IMR-90 (cell line): Measurements from ENCODE around the gene GSTT2. TPM values are rescaled to one million over a fixed set of nuclear protein-coding genes. Genes with fewer than 3 reads are reported as not detected.

Experiments
- ATAC-seq: fragments of 200-7000 bp; cut with Tn5 transposase; 2 replicates; pipeline ENCODE4 v1.9.1; 2020; ENCODE audit warnings: low read depth, mild to moderate bottlenecking, moderate library complexity
- BruUV-seq: library from RNA; stranded (reverse); fragments of 400-500 nt; replicated peaks from 2 replicates; lab custom pipeline; 2021; lab: Mats Ljungman, UMichigan
- CTCF ChIA-PET: fragments of 300-600 bp; formaldehyde crosslinking; extraction: SDS; loops from one replicate; lab custom pipeline; 2021; ENCODE audit warnings: antibody characterized with exemption; lab: Yijun Ruan, JAX
- POLR2A ChIA-PET: fragments of 300-600 bp; sonication (Branson Sonifier 250); formaldehyde crosslinking; loops from one replicate; lab custom pipeline; 2022; ENCODE audit warnings: antibody characterized with exemption; ENCODE audit not compliant: unreplicated experiment; lab: Charles Lee
- DNase-seq: peaks from one replicate; pipeline ENCODE4 v3.0.0; 2013
- H2AFZ ChIP-seq: replicated peaks from 2 replicates; pipeline ENCODE3; 2013; ENCODE audit warnings: low read length, mild to moderate bottlenecking; ENCODE audit not compliant: poor library complexity
- H2AK5ac ChIP-seq: 2 replicates; pipeline ENCODE4 v1.6.1; 2013; ENCODE audit warnings: low read depth, low read length, inconsistent platforms
- H2AK9ac ChIP-seq: replicated peaks from 2 replicates; pipeline ENCODE3; 2013; ENCODE audit warnings: mild to moderate bottlenecking, low read depth, low read length, moderate library complexity; ENCODE audit not compliant: poor library complexity
- H2BK120ac ChIP-seq: 2 replicates; pipeline ENCODE4 v1.6.1; 2013; ENCODE audit warnings: low read depth, low read length, inconsistent platforms
- H2BK15ac ChIP-seq: 3 replicates; pipeline ENCODE4 v1.6.1; 2013; ENCODE audit warnings: low read depth, low read length, inconsistent platforms
- H2BK20ac ChIP-seq: 2 replicates; pipeline ENCODE4 v1.6.1; 2013; ENCODE audit warnings: low read depth, mild to moderate bottlenecking, inconsistent platforms, low read length, moderate library complexity
- H2BK5ac ChIP-seq: 2 replicates; pipeline ENCODE4 v1.6.1; 2013; ENCODE audit warnings: mild to moderate bottlenecking, low read depth, low read length, inconsistent platforms; ENCODE audit not compliant: poor library complexity, severe bottlenecking
- H3K14ac ChIP-seq: replicated peaks from 2 replicates; pipeline ENCODE4 v1.6.1; 2013; ENCODE audit warnings: low read depth, low read length, inconsistent platforms
- H3K18ac ChIP-seq: 2 replicates; pipeline ENCODE4 v1.6.1; 2013; ENCODE audit warnings: low read depth, low read length, control low read depth
- H3K23ac ChIP-seq: 2 replicates; pipeline ENCODE4 v1.6.1; 2013; ENCODE audit warnings: low read depth, low read length, inconsistent platforms
- H3K27ac ChIP-seq: 2 replicates; pipeline ENCODE4 v1.5.1; 2013; ENCODE audit warnings: mild to moderate bottlenecking, control low read depth, low read length; ENCODE audit not compliant: insufficient read depth
- H3K27me3 ChIP-seq: 2 replicates; pipeline ENCODE4 v1.6.1; 2013; ENCODE audit warnings: low read length; ENCODE audit not compliant: control insufficient read depth, insufficient read depth
- H3K36me3 ChIP-seq: 2 replicates; pipeline ENCODE4 v1.6.1; 2013; ENCODE audit warnings: low read length, mixed read lengths; ENCODE audit not compliant: control insufficient read depth, insufficient read depth
- H3K4ac ChIP-seq: 2 replicates; pipeline ENCODE4 v1.6.1; 2013; ENCODE audit warnings: low read depth, low read length, inconsistent platforms
- H3K4me1 ChIP-seq: 2 replicates; pipeline ENCODE4 v1.6.1; 2013; ENCODE audit warnings: low read length, mixed read lengths; ENCODE audit not compliant: control insufficient read depth, insufficient read depth
- H3K4me2 ChIP-seq: 2 replicates; pipeline ENCODE4 v1.6.1; 2013; ENCODE audit warnings: low read depth, mild to moderate bottlenecking, control low read depth, low read length, moderate library complexity
- H3K4me3 ChIP-seq: 2 replicates; pipeline ENCODE4 v1.5.1; 2013; ENCODE audit warnings: low read depth, mild to moderate bottlenecking, control low read depth, low read length, moderate library complexity; ENCODE audit not compliant: insufficient read depth
- H3K56ac ChIP-seq: 2 replicates; pipeline ENCODE4 v1.6.1; 2013; ENCODE audit warnings: low read length, inconsistent platforms; ENCODE audit not compliant: insufficient read depth; ENCODE audit errors: extremely low read depth
- H3K79me1 ChIP-seq, 2 experiments: 2 replicates each; pipeline ENCODE4 v1.6.1; 2013; ENCODE audit warnings: low read length in 2 of 2, inconsistent platforms in 1 of 2, low read depth in 1 of 2
- H3K9ac ChIP-seq: 2 replicates; pipeline ENCODE4 v1.6.1; 2013; ENCODE audit warnings: low read depth, low read length, control low read depth
- H3K9me1 ChIP-seq: 2 replicates; pipeline ENCODE4 v1.6.1; 2013; ENCODE audit warnings: low read length, inconsistent platforms; ENCODE audit not compliant: insufficient read depth
- H3K9me3 ChIP-seq: 2 replicates; pipeline ENCODE4 v1.6.1; 2013; ENCODE audit warnings: low read length; ENCODE audit not compliant: control insufficient read depth, insufficient read depth
- H4K20me1 ChIP-seq: 2 replicates; pipeline ENCODE4 v1.6.1; 2013; ENCODE audit warnings: low read length, inconsistent platforms; ENCODE audit not compliant: insufficient read depth
- H4K5ac ChIP-seq: 2 replicates; pipeline ENCODE4 v1.6.1; 2013; ENCODE audit warnings: mild to moderate bottlenecking, low read depth, low read length, control low read depth
- H4K8ac ChIP-seq, 2 experiments: 2 replicates each; pipeline ENCODE4 v1.6.1; 2013; ENCODE audit warnings: low read depth in 2 of 2, low read length in 2 of 2, control low read depth in 1 of 2, inconsistent platforms in 1 of 2
- H4K91ac ChIP-seq: 2 replicates; pipeline ENCODE4 v1.6.1; 2013; ENCODE audit warnings: low read depth, low read length, inconsistent platforms; ENCODE audit not compliant: insufficient read depth
- BHLHE40 ChIP-seq: fragments of 150-350 bp; IDR thresholded peaks from 2 replicates; pipeline ENCODE4 v1.6.1; 2016; ENCODE audit warnings: mild to moderate bottlenecking, low read depth, low read length
- CEBPB ChIP-seq: IDR thresholded peaks from 2 replicates; pipeline ENCODE4 v1.6.1; 2012; ENCODE audit warnings: low read depth, low read length, improper control_type of control experiment
- CHD1 ChIP-seq: IDR thresholded peaks from 2 replicates; pipeline ENCODE4 v1.6.1; 2012; ENCODE audit warnings: low read depth, low read length, improper control_type of control experiment
- FOS ChIP-seq: fragments of 150-350 bp; IDR thresholded peaks from 2 replicates; pipeline ENCODE4 v1.6.1; 2016; ENCODE audit warnings: low read depth, low read length
- MAFK ChIP-seq: IDR thresholded peaks from 2 replicates; pipeline ENCODE4 v1.6.1; 2012; ENCODE audit warnings: low read depth, low read length, improper control_type of control experiment
- MAZ ChIP-seq: IDR thresholded peaks from 2 replicates; pipeline ENCODE4 v1.6.1; 2012; ENCODE audit warnings: low read depth, mild to moderate bottlenecking, low read length, improper control_type of control experiment, moderate library complexity, borderline replicate concordance
- MXI1 ChIP-seq: IDR thresholded peaks from 2 replicates; pipeline ENCODE4 v1.6.1; 2012; ENCODE audit warnings: low read depth, mild to moderate bottlenecking, low read length, moderate library complexity, borderline replicate concordance
- NFE2L2 ChIP-seq: fragments of 150-350 bp; IDR thresholded peaks from 2 replicates; pipeline ENCODE4 v1.6.1; 2016; ENCODE audit warnings: low read depth, mild to moderate bottlenecking, low read length
- POLR2A ChIP-seq: IDR thresholded peaks from 2 replicates; pipeline ENCODE4 v1.6.1; 2012; ENCODE audit warnings: mild to moderate bottlenecking, low read depth, low read length
- RAD21 ChIP-seq: IDR thresholded peaks from 2 replicates; pipeline ENCODE4 v1.6.1; 2012; ENCODE audit warnings: low read length, improper control_type of control experiment
- RCOR1 ChIP-seq: IDR thresholded peaks from 2 replicates; pipeline ENCODE4 v1.6.1; 2012; ENCODE audit warnings: mild to moderate bottlenecking, low read length, improper control_type of control experiment; ENCODE audit not compliant: insufficient replicate concordance
- RFX5 ChIP-seq: IDR thresholded peaks from 2 replicates; pipeline ENCODE4 v1.8.0; 2012; ENCODE audit warnings: low read depth, mild to moderate bottlenecking, low read length, moderate library complexity
- SMC3 ChIP-seq: fragments of 150-350 bp; IDR thresholded peaks from 2 replicates; pipeline ENCODE4 v1.6.1; 2016; ENCODE audit warnings: low read depth, mild to moderate bottlenecking, antibody characterized with exemption, low read length, moderate library complexity
- dilution Hi-C: fragments of 300-500 bp; cut with HindIII; formaldehyde crosslinking; loops from one replicate; pipeline ENCODE4 v1.14.3; 2018; ENCODE audit warnings: low sequenced_read_pairs; ENCODE audit not compliant: unreplicated experiment
- in situ Hi-C: fragments of 300-500 bp; cut with MboI; formaldehyde crosslinking; loops from 3 replicates; pipeline ENCODE4 v1.14.3; 2019; ENCODE audit warnings: low sequenced_read_pairs, inconsistent platforms, mixed read lengths
- intact Hi-C: fragments of 100-400 bp; cut with micrococcal nuclease; formaldehyde crosslinking; loops from 2 replicates; pipeline ENCODE4 v1.10.0; 2022
- polyA plus RNA-seq, 3 experiments: library from polyadenylated mRNA; depleted of rRNA; stranded (reverse); fragments of >200 nt; gene quantifications; 2 replicates each; pipeline ENCODE4 v1.2.3, GENCODE V29; 2012; ENCODE audit warnings: low replicate concordance in 1 of 3
- total RNA-seq: library from RNA; depleted of rRNA; stranded (reverse); fragments of >200 nt; gene quantifications from 2 replicates; pipeline ENCODE4 v1.2.3, GENCODE V29; 2012
- TF ChIP-seq, protein P1 (sequence below): conservative IDR thresholded peaks from 2 replicates; pipeline ENCODE4 v1.5.1; 2012; ENCODE audit warnings: mild to moderate bottlenecking, low read depth, low read length, improper control_type of control experiment
- TF ChIP-seq, protein P2 (sequence below): fragments of 150-350 bp; IDR thresholded peaks from 2 replicates; pipeline ENCODE4 v1.6.1; 2016; ENCODE audit warnings: low read depth, mild to moderate bottlenecking, low read length, moderate library complexity, borderline replicate concordance
- TF ChIP-seq, protein P3 (sequence below): fragments of 150-350 bp; IDR thresholded peaks from 2 replicates; pipeline ENCODE4 v1.6.1; 2017; ENCODE audit warnings: mild to moderate bottlenecking, antibody characterized with exemption, low read length, low read depth

GSTT2 gene
- total and polyA plus RNA-seq, 2 of the 4 experiments (the other 2 are of a cell fraction), result 1.4 to 6.9 TPM

DNA sequence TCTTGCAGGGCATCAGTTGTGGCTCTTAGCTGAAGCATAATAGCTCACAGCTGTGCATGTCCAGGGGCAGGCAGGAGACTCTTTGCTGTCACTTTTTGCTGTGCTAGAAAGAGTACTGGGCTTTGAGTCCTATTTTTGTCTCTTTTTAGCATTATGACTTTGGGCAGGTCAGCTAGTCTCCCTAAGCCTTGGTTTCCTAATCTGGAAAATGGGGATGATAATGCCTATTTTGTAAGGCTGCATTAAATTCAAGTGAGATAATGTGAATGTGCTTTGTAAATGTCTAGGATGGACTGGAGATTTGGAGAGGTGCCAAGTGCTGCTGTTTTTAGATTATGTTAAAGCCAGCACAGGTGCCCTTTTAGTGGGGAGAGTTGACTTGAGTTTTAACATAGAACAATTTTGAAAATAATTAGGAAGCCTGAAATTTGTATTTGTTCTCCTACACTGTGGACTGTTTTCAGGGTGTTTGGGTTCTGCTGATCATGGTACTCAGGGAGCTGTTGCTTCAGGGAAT is 50.3 kb downstream of the GSTT2 start:
- Histone ChIP-seq H4K91ac (no peak overlapping the region), H2AFZ (no peak overlapping the region), H3K4ac (no peak overlapping the region), H3K14ac (no peak overlapping the region), H2BK5ac (no peak overlapping the region), H3K4me2 (no peak overlapping the region), H4K20me1 (peaks cover 29% of the 10 kb centered on the region), H2BK20ac (no peak overlapping the region), H4K5ac (no peak overlapping the region), H3K79me1 (peaks cover 50 to 67% of the 10 kb centered on the region in 2 experiments), H4K8ac (no peak overlapping the region), H3K27ac (no peak overlapping the region), H3K23ac (no peak overlapping the region), H3K36me3 (peaks cover 3% of the 10 kb centered on the region; the same call in 1 of the 2 replicates), H3K27me3 (no peaks in the 10 kb centered on the region), H3K4me1 (no peaks in the 10 kb centered on the region), H2AK5ac (no peak overlapping the region), H3K9ac (no peak overlapping the region), H2BK15ac (no peak overlapping the region), H3K18ac (no peak overlapping the region), H3K4me3 (no peak overlapping the region), H3K56ac (no peak overlapping the region), H2AK9ac (no peak overlapping the region), H3K9me1 (peaks cover 8% of the 10 kb centered on the region; the same call in 1 of the 2 replicates), H2BK120ac (no peak overlapping the region), H3K9me3 (no peaks in the 10 kb centered on the region)
- DNase-seq, result no peak
- no peak for TF ChIP-seq BHLHE40
- no peak for TF ChIP-seq RAD21
- no peak for TF ChIP-seq MAFK
- no peak for TF ChIP-seq NFE2L2
- no peak for TF ChIP-seq MAZ
- TF ChIP-seq, protein P1, sequence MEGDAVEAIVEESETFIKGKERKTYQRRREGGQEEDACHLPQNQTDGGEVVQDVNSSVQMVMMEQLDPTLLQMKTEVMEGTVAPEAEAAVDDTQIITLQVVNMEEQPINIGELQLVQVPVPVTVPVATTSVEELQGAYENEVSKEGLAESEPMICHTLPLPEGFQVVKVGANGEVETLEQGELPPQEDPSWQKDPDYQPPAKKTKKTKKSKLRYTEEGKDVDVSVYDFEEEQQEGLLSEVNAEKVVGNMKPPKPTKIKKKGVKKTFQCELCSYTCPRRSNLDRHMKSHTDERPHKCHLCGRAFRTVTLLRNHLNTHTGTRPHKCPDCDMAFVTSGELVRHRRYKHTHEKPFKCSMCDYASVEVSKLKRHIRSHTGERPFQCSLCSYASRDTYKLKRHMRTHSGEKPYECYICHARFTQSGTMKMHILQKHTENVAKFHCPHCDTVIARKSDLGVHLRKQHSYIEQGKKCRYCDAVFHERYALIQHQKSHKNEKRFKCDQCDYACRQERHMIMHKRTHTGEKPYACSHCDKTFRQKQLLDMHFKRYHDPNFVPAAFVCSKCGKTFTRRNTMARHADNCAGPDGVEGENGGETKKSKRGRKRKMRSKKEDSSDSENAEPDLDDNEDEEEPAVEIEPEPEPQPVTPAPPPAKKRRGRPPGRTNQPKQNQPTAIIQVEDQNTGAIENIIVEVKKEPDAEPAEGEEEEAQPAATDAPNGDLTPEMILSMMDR, result no peak
- no peak for TF ChIP-seq CEBPB
- TF ChIP-seq FOS, result no peak
- TF ChIP-seq RCOR1, result no peak
- TF ChIP-seq, protein P2, sequence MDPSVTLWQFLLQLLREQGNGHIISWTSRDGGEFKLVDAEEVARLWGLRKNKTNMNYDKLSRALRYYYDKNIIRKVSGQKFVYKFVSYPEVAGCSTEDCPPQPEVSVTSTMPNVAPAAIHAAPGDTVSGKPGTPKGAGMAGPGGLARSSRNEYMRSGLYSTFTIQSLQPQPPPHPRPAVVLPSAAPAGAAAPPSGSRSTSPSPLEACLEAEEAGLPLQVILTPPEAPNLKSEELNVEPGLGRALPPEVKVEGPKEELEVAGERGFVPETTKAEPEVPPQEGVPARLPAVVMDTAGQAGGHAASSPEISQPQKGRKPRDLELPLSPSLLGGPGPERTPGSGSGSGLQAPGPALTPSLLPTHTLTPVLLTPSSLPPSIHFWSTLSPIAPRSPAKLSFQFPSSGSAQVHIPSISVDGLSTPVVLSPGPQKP, result no peak
- no peak for TF ChIP-seq SMC3
- no peak for TF ChIP-seq RFX5
- TF ChIP-seq, protein P3, sequence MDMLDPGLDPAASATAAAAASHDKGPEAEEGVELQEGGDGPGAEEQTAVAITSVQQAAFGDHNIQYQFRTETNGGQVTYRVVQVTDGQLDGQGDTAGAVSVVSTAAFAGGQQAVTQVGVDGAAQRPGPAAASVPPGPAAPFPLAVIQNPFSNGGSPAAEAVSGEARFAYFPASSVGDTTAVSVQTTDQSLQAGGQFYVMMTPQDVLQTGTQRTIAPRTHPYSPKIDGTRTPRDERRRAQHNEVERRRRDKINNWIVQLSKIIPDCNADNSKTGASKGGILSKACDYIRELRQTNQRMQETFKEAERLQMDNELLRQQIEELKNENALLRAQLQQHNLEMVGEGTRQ, result no peak
- no peak for TF ChIP-seq CHD1
- no peak for TF ChIP-seq MXI1
- TF ChIP-seq POLR2A, result no peak
- intact Hi-C loops, result no loop called here
- in situ Hi-C loops, result no loop called here
- dilution Hi-C loops, result no loop called here
- POLR2A ChIA-PET, result no interaction called here
- CTCF ChIA-PET, result interaction anchor here (0.7 kb wide), 1 partner anchor 60 kb away, joined by 3 read pairs; no protein-coding TSS in a partner anchor
- ATAC-seq, result no peak
- BruUV-seq, result no TSS peak
